HL-60 (cell line): ENCODE results near the gene YTHDF2.

Source experiments
- GABPA ChIP-seq: IDR thresholded peaks from 2 replicates; pipeline ENCODE4 v1.6.1; 2012; ENCODE audit warnings: low read depth
- POLR2AphosphoS5 ChIP-seq: IDR thresholded peaks from 2 replicates; pipeline ENCODE4 v1.6.1; 2012; ENCODE audit warnings: low read depth
- SPI1 ChIP-seq: IDR thresholded peaks from 2 replicates; pipeline ENCODE4 v1.6.1; 2012; ENCODE audit warnings: low read depth, mild to moderate bottlenecking, borderline replicate concordance
- TF ChIP-seq, protein P1 (sequence below): IDR thresholded peaks from one replicate; pipeline ENCODE4 v1.5.1; 2011; ENCODE audit warnings: low read length, control low read depth, inconsistent platforms; ENCODE audit not compliant: insufficient read depth
- TF ChIP-seq, protein P2 (sequence below): IDR thresholded peaks from 2 replicates; pipeline ENCODE4 v1.6.1; 2012; ENCODE audit warnings: low read depth; ENCODE audit not compliant: insufficient replicate concordance

DNA sequence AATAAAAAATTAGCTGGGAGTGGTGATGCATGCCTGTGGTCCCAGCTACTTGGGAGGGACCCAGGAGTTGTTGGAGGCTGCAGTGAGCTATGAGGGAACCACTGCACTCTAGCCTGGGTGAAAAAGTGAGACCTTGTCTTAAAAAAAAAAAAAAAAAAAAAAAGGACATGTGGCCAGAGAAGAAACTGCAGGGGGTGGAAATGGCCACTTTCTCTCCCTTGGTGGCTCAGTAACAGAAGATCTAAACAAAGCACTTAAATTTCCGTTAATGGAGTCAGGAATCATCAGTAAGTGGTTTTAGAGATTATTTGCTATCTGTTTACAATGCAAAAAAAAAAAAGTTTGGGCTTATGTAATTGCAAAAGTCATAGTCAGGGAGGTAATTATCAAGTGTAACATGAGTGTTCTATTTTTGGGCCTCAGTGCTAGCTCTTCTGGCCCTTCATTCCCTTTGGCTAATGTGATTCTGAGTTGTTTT is 55.9 kb downstream of the YTHDF2 start:
- TF ChIP-seq, protein P1, sequence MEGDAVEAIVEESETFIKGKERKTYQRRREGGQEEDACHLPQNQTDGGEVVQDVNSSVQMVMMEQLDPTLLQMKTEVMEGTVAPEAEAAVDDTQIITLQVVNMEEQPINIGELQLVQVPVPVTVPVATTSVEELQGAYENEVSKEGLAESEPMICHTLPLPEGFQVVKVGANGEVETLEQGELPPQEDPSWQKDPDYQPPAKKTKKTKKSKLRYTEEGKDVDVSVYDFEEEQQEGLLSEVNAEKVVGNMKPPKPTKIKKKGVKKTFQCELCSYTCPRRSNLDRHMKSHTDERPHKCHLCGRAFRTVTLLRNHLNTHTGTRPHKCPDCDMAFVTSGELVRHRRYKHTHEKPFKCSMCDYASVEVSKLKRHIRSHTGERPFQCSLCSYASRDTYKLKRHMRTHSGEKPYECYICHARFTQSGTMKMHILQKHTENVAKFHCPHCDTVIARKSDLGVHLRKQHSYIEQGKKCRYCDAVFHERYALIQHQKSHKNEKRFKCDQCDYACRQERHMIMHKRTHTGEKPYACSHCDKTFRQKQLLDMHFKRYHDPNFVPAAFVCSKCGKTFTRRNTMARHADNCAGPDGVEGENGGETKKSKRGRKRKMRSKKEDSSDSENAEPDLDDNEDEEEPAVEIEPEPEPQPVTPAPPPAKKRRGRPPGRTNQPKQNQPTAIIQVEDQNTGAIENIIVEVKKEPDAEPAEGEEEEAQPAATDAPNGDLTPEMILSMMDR: no peak
- TF ChIP-seq POLR2AphosphoS5 (no peak), GABPA (no peak), SPI1 (no peak)
- TF ChIP-seq, protein P2, sequence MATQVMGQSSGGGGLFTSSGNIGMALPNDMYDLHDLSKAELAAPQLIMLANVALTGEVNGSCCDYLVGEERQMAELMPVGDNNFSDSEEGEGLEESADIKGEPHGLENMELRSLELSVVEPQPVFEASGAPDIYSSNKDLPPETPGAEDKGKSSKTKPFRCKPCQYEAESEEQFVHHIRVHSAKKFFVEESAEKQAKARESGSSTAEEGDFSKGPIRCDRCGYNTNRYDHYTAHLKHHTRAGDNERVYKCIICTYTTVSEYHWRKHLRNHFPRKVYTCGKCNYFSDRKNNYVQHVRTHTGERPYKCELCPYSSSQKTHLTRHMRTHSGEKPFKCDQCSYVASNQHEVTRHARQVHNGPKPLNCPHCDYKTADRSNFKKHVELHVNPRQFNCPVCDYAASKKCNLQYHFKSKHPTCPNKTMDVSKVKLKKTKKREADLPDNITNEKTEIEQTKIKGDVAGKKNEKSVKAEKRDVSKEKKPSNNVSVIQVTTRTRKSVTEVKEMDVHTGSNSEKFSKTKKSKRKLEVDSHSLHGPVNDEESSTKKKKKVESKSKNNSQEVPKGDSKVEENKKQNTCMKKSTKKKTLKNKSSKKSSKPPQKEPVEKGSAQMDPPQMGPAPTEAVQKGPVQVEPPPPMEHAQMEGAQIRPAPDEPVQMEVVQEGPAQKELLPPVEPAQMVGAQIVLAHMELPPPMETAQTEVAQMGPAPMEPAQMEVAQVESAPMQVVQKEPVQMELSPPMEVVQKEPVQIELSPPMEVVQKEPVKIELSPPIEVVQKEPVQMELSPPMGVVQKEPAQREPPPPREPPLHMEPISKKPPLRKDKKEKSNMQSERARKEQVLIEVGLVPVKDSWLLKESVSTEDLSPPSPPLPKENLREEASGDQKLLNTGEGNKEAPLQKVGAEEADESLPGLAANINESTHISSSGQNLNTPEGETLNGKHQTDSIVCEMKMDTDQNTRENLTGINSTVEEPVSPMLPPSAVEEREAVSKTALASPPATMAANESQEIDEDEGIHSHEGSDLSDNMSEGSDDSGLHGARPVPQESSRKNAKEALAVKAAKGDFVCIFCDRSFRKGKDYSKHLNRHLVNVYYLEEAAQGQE: no peak
